ENCODE measurements around the gene SV2C.

SV2C gene

GRCh38 chr5:76378355-76378754 lies 295.2 kb downstream of the SV2C start:
- DNase-seq (ENCODE audit: low read depth in 2 of 2, low spot score in 1 of 2) = no peak

- DNase-seq (ENCODE audit: low read depth in 2 of 2, low spot score in 1 of 2) = no peak
These were observed 296.1 kb downstream of the SV2C start for GRCh38 chr5:76379316-76379715.

GRCh38 chr5:76379855-76380254 lies 296.7 kb downstream of the SV2C start:
- DNase-seq (ENCODE audit: low read depth in 2 of 2, low spot score in 1 of 2) = no peak

- no peak for DNase-seq (ENCODE audit: low read depth in 2 of 2, low spot score in 1 of 2)
These were observed 297.3 kb downstream of the SV2C start for GRCh38 chr5:76380346-76381066.

- no peak for DNase-seq (ENCODE audit: low read depth in 2 of 2, low spot score in 1 of 2)
These were observed 300.1 kb downstream of the SV2C start for GRCh38 chr5:76383126-76383832.

- no peak for DNase-seq (ENCODE audit: low read depth in 2 of 2, low spot score in 1 of 2)
These were observed 301.0 kb downstream of the SV2C start for GRCh38 chr5:76384189-76384588.

- DNase-seq (ENCODE audit: low read depth in 2 of 2, low spot score in 1 of 2) = no peak
These were observed 301.5 kb downstream of the SV2C start for GRCh38 chr5:76384705-76385104.

- DNase-seq (ENCODE audit: low read depth in 2 of 2, low spot score in 1 of 2) = no peak
These were observed 302.4 kb downstream of the SV2C start for GRCh38 chr5:76385540-76385939.

- no peak for DNase-seq (ENCODE audit: low read depth in 2 of 2, low spot score in 1 of 2)
These were observed 303.2 kb downstream of the SV2C start for GRCh38 chr5:76386360-76386759.

GRCh38 chr5:76388236-76388635 lies 305.1 kb downstream of the SV2C start:
- DNase-seq (ENCODE audit: low read depth in 2 of 2, low spot score in 1 of 2) = no peak

- DNase-seq (ENCODE audit: low read depth in 2 of 2, low spot score in 1 of 2) = no peak
These were observed 305.8 kb downstream of the SV2C start for GRCh38 chr5:76388791-76389512.

- DNase-seq (ENCODE audit: low read depth in 2 of 2, low spot score in 1 of 2) = no peak
These were observed 306.5 kb downstream of the SV2C start for GRCh38 chr5:76389513-76390154.

- no peak for DNase-seq (ENCODE audit: low read depth in 2 of 2, low spot score in 1 of 2)
These were observed 307.8 kb downstream of the SV2C start for GRCh38 chr5:76391014-76391413.

GRCh38 chr5:76393035-76393680 lies 310.0 kb downstream of the SV2C start:
- no peak for DNase-seq (ENCODE audit: low read depth in 2 of 2, low spot score in 1 of 2)

- no peak for DNase-seq (ENCODE audit: low read depth in 2 of 2, low spot score in 1 of 2)
These were observed 314.0 kb downstream of the SV2C start for GRCh38 chr5:76397200-76397599.

GRCh38 chr5:76399268-76399667 lies 316.1 kb downstream of the SV2C start:
- no peak for DNase-seq (ENCODE audit: low read depth in 2 of 2, low spot score in 1 of 2)

- no peak for DNase-seq (ENCODE audit: low read depth in 2 of 2, low spot score in 1 of 2)
These were observed 317.3 kb downstream of the SV2C start for GRCh38 chr5:76400466-76400865.

GRCh38 chr5:76401801-76402250 lies 318.6 kb downstream of the SV2C start:
- DNase-seq (ENCODE audit: low read depth in 2 of 2, low spot score in 1 of 2) = peak in 1 of 2 donors; percentile 1

- peak; percentile 39 to 63 for DNase-seq (ENCODE audit: low read depth in 2 of 2, low spot score in 1 of 2)
These were observed 319.2 kb downstream of the SV2C start for GRCh38 chr5:76402251-76402885.
